Activated CD8-positive, alpha-beta T cell treated with anti-CD3 and anti-CD28 coated beads, Interleukin-2, amount 10 ng/mL, durations not matched to agents 7 days and 5 days (primary cell): ENCODE measurements around the gene ZSCAN21. TPM values are rescaled to one million over a fixed set of nuclear protein-coding genes. Genes with fewer than 3 reads are reported as not detected.

Experiments
- ATAC-seq: fragments of 150-1000 bp; cut with Tn5 transposase; one replicate; pipeline ENCODE4 v1.10.0; 2021; ENCODE audit warnings: moderate library complexity
- CTCF ChIA-PET: fragments of 350-600 bp; sonication (Branson Sonifier 250); formaldehyde crosslinking; loops from one replicate; lab custom pipeline; 2021; ENCODE audit warnings: antibody characterized with exemption; lab: Charles Lee
- POLR2A ChIA-PET: fragments of 350-600 bp; sonication (Branson Sonifier 250); formaldehyde crosslinking; loops from one replicate; lab custom pipeline; 2021; ENCODE audit warnings: antibody characterized with exemption; lab: Charles Lee
- DNase-seq: peaks from one replicate; pipeline ENCODE4 v3.0.0-alpha.2; 2020
- H3K27ac Mint-ChIP-seq: one replicate; pipeline ENCODE4 v1.8.0; 2021; ENCODE audit warnings: mild to moderate bottlenecking, mixed read lengths
- H3K27me3 Mint-ChIP-seq: one replicate; pipeline ENCODE4 v1.8.0; 2021; ENCODE audit warnings: low read depth, mixed read lengths
- H3K36me3 Mint-ChIP-seq: one replicate; pipeline ENCODE4 v1.8.0; 2021; ENCODE audit warnings: low read depth, mixed read lengths
- H3K4me1 Mint-ChIP-seq: one replicate; pipeline ENCODE4 v1.8.0; 2021; ENCODE audit warnings: low read depth, mixed read lengths
- H3K4me3 Mint-ChIP-seq: one replicate; pipeline ENCODE4 v1.8.0; 2021; ENCODE audit warnings: mild to moderate bottlenecking, mixed read lengths
- H3K9me3 Mint-ChIP-seq: one replicate; pipeline ENCODE4 v1.8.0; 2022; ENCODE audit warnings: mixed read lengths; ENCODE audit not compliant: insufficient read depth
- total RNA-seq, 2 experiments: library from RNA; stranded (reverse); gene quantifications; one replicate each; pipeline ENCODE4 v1.2.3, GENCODE V29; 2021

Gene ZSCAN21
- total RNA-seq, 2 experiments from 2014 or later, result 5.8 to 7.5 TPM

- Mint-ChIP-seq H3K4me3 (no peak overlapping the region), H3K27ac (no peak overlapping the region), H3K36me3 (peaks cover 36% of the 10 kb centered on the region), H3K4me1 (no peaks in the 10 kb centered on the region), H3K27me3 (no peaks in the 10 kb centered on the region), H3K9me3 (no peaks in the 10 kb centered on the region)
- no peak for ATAC-seq
- CTCF ChIA-PET, result interaction anchor here (1.0 to 1.3 kb wide), 2 partner anchors 14 to 20 kb away, joined by 3 to 4 read pairs; no protein-coding TSS in a partner anchor
- POLR2A ChIA-PET, result no interaction called here
- DNase-seq, result no peak
Measured at GRCh38 chr7:100061518-100062193, 12.1 kb downstream of the ZSCAN21 start.

- POLR2A ChIA-PET, result interaction anchor here (0.6 to 1.6 kb wide), 2 partner anchors 9 to 144 kb away, joined by 3 to 5 read pairs; no protein-coding TSS in a partner anchor
- CTCF ChIA-PET, result interaction anchor here (1.1 kb wide), 1 partner anchor 10 kb away, joined by 3 read pairs; no protein-coding TSS in a partner anchor
Measured at GRCh38 chr7:100063376-100063775, 13.8 kb downstream of the ZSCAN21 start.

GRCh38 chr7:100064162-100064561 is 14.6 kb downstream of the ZSCAN21 start:
- POLR2A ChIA-PET, result interaction anchor here (1.6 kb wide), 1 partner anchor 9 kb away, joined by 5 read pairs; no protein-coding TSS in a partner anchor
- Mint-ChIP-seq H3K27me3 (no peaks in the 10 kb centered on the region), H3K9me3 (no peaks in the 10 kb centered on the region)

More at GRCh38 chr7:100063376-100063775, 13.8 kb downstream of the ZSCAN21 start:
- H3K36me3 Mint-ChIP-seq, result peaks cover 40% of the 10 kb centered on the region
- H3K9me3 Mint-ChIP-seq, result no peaks in the 10 kb centered on the region
- H3K4me1 Mint-ChIP-seq, result no peaks in the 10 kb centered on the region
- no peaks in the 10 kb centered on the region for H3K27me3 Mint-ChIP-seq
- no peak overlapping the region for H3K4me3 Mint-ChIP-seq
- no peak for ATAC-seq
- DNase-seq, result no peak
- H3K27ac Mint-ChIP-seq, result no peak overlapping the region

GRCh38 chr7:100065452-100066186 is 16.0 kb downstream of the ZSCAN21 start:
- POLR2A ChIA-PET, result no interaction called here
- CTCF ChIA-PET, result no interaction called here
- Mint-ChIP-seq H3K4me1 (no peaks in the 10 kb centered on the region), H3K27me3 (no peaks in the 10 kb centered on the region), H3K4me3 (no peak overlapping the region), H3K9me3 (peaks cover 5% of the 10 kb centered on the region), H3K27ac (no peak overlapping the region), H3K36me3 (peaks cover 42% of the 10 kb centered on the region)
- no peak for ATAC-seq
- DNase-seq, result no peak

More at GRCh38 chr7:100064162-100064561, 14.6 kb downstream of the ZSCAN21 start:
- no peak for ATAC-seq
- Mint-ChIP-seq H3K27ac (no peak overlapping the region), H3K4me1 (no peaks in the 10 kb centered on the region), H3K4me3 (no peak overlapping the region), H3K36me3 (peaks cover 35% of the 10 kb centered on the region)
- CTCF ChIA-PET, result interaction anchor here (0.8 to 1.1 kb wide), 2 partner anchors 11 to 151 kb away, joined by 3 read pairs; no protein-coding TSS in a partner anchor
- no peak for DNase-seq

- Mint-ChIP-seq H3K4me1 (no peaks in the 10 kb centered on the region), H3K9me3 (peaks cover 15% of the 10 kb centered on the region), H3K27me3 (no peaks in the 10 kb centered on the region), H3K4me3 (no peak overlapping the region), H3K27ac (no peak overlapping the region), H3K36me3 (peaks cover 50% of the 10 kb centered on the region)
- ChIA-PET CTCF (interaction anchor here (1.0 kb wide), 1 partner anchor 73 kb away, joined by 3 read pairs; no protein-coding TSS in a partner anchor), POLR2A (interaction anchor here (1.2 kb wide), 1 partner anchor 11 kb away, joined by 3 read pairs; no protein-coding TSS in a partner anchor)
- no peak for DNase-seq
- no peak for ATAC-seq
Measured at GRCh38 chr7:100066953-100067352, 17.4 kb downstream of the ZSCAN21 start.

- no peak overlapping the region for H3K4me3 Mint-ChIP-seq
- CTCF ChIA-PET, result no interaction called here
- H3K4me1 Mint-ChIP-seq, result no peaks in the 10 kb centered on the region
- H3K9me3 Mint-ChIP-seq, result peaks cover 26% of the 10 kb centered on the region
- POLR2A ChIA-PET, result no interaction called here
- H3K27me3 Mint-ChIP-seq, result no peaks in the 10 kb centered on the region
- H3K36me3 Mint-ChIP-seq, result peaks cover 68% of the 10 kb centered on the region
- DNase-seq (no peak), ATAC-seq (no peak)
- no peak overlapping the region for H3K27ac Mint-ChIP-seq
Measured at GRCh38 chr7:100069991-100070390, 20.4 kb downstream of the ZSCAN21 start.

- DNase-seq (no peak), ATAC-seq (no peak)
- H3K27ac Mint-ChIP-seq, result no peak overlapping the region
- H3K9me3 Mint-ChIP-seq, result peaks cover 26% of the 10 kb centered on the region
- peaks cover 76% of the 10 kb centered on the region for H3K36me3 Mint-ChIP-seq
- H3K4me1 Mint-ChIP-seq, result no peaks in the 10 kb centered on the region
- ChIA-PET CTCF (interaction anchor here (0.8 to 1.1 kb wide), 3 partner anchors 8 to 18 kb away, joined by 3 to 5 read pairs (median 4); partner anchors contain the start of gene ZNF3), POLR2A (interaction anchor here (1.1 kb wide), 1 partner anchor 56 kb away, joined by 4 read pairs; the partner anchor contains the start of gene ZKSCAN1)
- H3K4me3 Mint-ChIP-seq, result no peak overlapping the region
- no peaks in the 10 kb centered on the region for H3K27me3 Mint-ChIP-seq
Measured at GRCh38 chr7:100071018-100071723, 21.6 kb downstream of the ZSCAN21 start.

GRCh38 chr7:100072462-100072861 is 22.9 kb downstream of the ZSCAN21 start:
- CTCF ChIA-PET, result interaction anchor here (1.3 to 1.5 kb wide), 2 partner anchors 10 to 22 kb away, joined by 3 to 4 read pairs; partner anchors contain the start of gene ZSCAN21

GRCh38 chr7:100074841-100075240 is 25.3 kb downstream of the ZSCAN21 start:
- no peak for DNase-seq
- Mint-ChIP-seq H3K4me3 (no peak overlapping the region), H3K4me1 (peaks cover 4% of the 10 kb centered on the region), H3K27me3 (no peaks in the 10 kb centered on the region), H3K36me3 (peaks cover 82% of the 10 kb centered on the region), H3K9me3 (peaks cover 26% of the 10 kb centered on the region), H3K27ac (no peak overlapping the region)
- CTCF ChIA-PET, result no interaction called here
- no peak for ATAC-seq
- POLR2A ChIA-PET, result interaction anchor here (0.6 to 0.7 kb wide), 3 partner anchors 58 to 712 kb away, joined by 3 to 4 read pairs (median 3); no protein-coding TSS in a partner anchor

More at GRCh38 chr7:100072462-100072861, 22.9 kb downstream of the ZSCAN21 start:
- Mint-ChIP-seq H3K27me3 (no peaks in the 10 kb centered on the region), H3K27ac (no peak overlapping the region), H3K9me3 (peaks cover 26% of the 10 kb centered on the region), H3K36me3 (peaks cover 83% of the 10 kb centered on the region), H3K4me3 (no peak overlapping the region), H3K4me1 (no peaks in the 10 kb centered on the region)
- DNase-seq (no peak), ATAC-seq (no peak)
- POLR2A ChIA-PET, result interaction anchor here (1.4 kb wide), 1 partner anchor 8 kb away, joined by 5 read pairs; no protein-coding TSS in a partner anchor

GRCh38 chr7:100075418-100075817 is 25.8 kb downstream of the ZSCAN21 start:
- H3K27ac Mint-ChIP-seq, result no peak overlapping the region
- CTCF ChIA-PET, result interaction anchor here (1.2 kb wide), 1 partner anchor 14 kb away, joined by 3 read pairs; no protein-coding TSS in a partner anchor
- H3K27me3 Mint-ChIP-seq, result no peaks in the 10 kb centered on the region
- DNase-seq (no peak), ATAC-seq (no peak)
- H3K36me3 Mint-ChIP-seq, result peaks cover 76% of the 10 kb centered on the region
- POLR2A ChIA-PET, result interaction anchor here (0.6 kb wide), 1 partner anchor 616 kb away, joined by 3 read pairs; no protein-coding TSS in a partner anchor
- H3K9me3 Mint-ChIP-seq, result peaks cover 21% of the 10 kb centered on the region
- H3K4me1 Mint-ChIP-seq, result peaks cover 9% of the 10 kb centered on the region
- no peak overlapping the region for H3K4me3 Mint-ChIP-seq

- Mint-ChIP-seq H3K4me1 (peaks cover 17% of the 10 kb centered on the region), H3K4me3 (no peak overlapping the region), H3K27me3 (no peaks in the 10 kb centered on the region), H3K36me3 (peaks cover 58% of the 10 kb centered on the region), H3K27ac (no peak overlapping the region), H3K9me3 (peaks cover 9% of the 10 kb centered on the region)
- no peak for ATAC-seq
- ChIA-PET POLR2A (interaction anchor here (0.7 kb wide), 1 partner anchor 62 kb away, joined by 3 read pairs; no protein-coding TSS in a partner anchor), CTCF (interaction anchor here (0.6 to 1.1 kb wide), 2 partner anchors 13 to 97 kb away, joined by 3 to 5 read pairs; no protein-coding TSS in a partner anchor)
- no peak for DNase-seq
Measured at GRCh38 chr7:100077205-100077604, 27.6 kb downstream of the ZSCAN21 start.
